Measurements from ENCODE around the gene DPP9. TPM values are rescaled to one million over a fixed set of nuclear protein-coding genes. Genes with fewer than 3 reads are reported as not detected.

Gene DPP9
- total and polyA plus RNA-seq, 2 of the 13 experiments (the other 11 are each of a cell fraction or from before 2014, with no cell fraction given) = 8.4 to 25.8 TPM

- TF ChIP-seq SOX6 (IDR thresholded peaks at IDR 0.05) (no peak), SOX6 (CRISPR knock-in tag; IDR thresholded peaks at IDR 0.05) (peak; percentile 71), SALL2 (CRISPR knock-in tag; IDR thresholded peaks at IDR 0.05) (0 out of 2 replicates have a peak, but pooled peaks have one; percentile 80), BCL6 (CRISPR knock-in tag; IDR thresholded peaks at IDR 0.05) (peak; percentile 67; the same call in 1 of the 2 replicates), RFXAP (CRISPR knock-in tag; IDR thresholded peaks at IDR 0.05; ENCODE audit: borderline replicate concordance) (peak; percentile 76), ZNF235 (CRISPR knock-in tag; IDR thresholded peaks at IDR 0.05; ENCODE audit: borderline replicate concordance) (peak; percentile 89; the same call in 1 of the 2 replicates), IRX3 (CRISPR knock-in tag; IDR thresholded peaks at IDR 0.05; ENCODE audit: borderline replicate concordance, low read depth) (peak; percentile 58; the same call in 1 of the 2 replicates), ZNF790 (CRISPR knock-in tag; IDR thresholded peaks at IDR 0.05; ENCODE audit: borderline replicate concordance) (0 out of 2 replicates have a peak, but pooled peaks have one; percentile 17), DMAP1 (CRISPR knock-in tag; IDR thresholded peaks at IDR 0.05) (peak; percentile 68), ZSCAN21 (CRISPR knock-in tag; IDR thresholded peaks at IDR 0.05; ENCODE audit: borderline replicate concordance) (peak; percentile 52; the same call in 1 of the 2 replicates), ZNF281 (CRISPR knock-in tag; IDR thresholded peaks at IDR 0.05; ENCODE audit: borderline replicate concordance) (peak; percentile 4; the same call in 1 of the 2 replicates), HNRNPH1 (optimal IDR thresholded peaks at IDR 0.05; ENCODE audit: low read depth, low read length) (no peak), PHF20 (CRISPR knock-in tag; IDR thresholded peaks at IDR 0.05) (peak; percentile 96), ZNF124 (CRISPR knock-in tag; IDR thresholded peaks at IDR 0.05) (peak; percentile 92; the same call in 1 of the 2 replicates), MXD1 (CRISPR knock-in tag; IDR thresholded peaks at IDR 0.05) (peak; percentile 79; the same call in 1 of the 2 replicates), ZNF414 (CRISPR knock-in tag; IDR thresholded peaks at IDR 0.05) (no peak), ZSCAN31 (CRISPR knock-in tag; IDR thresholded peaks at IDR 0.05; ENCODE audit: low read depth) (peak; percentile 91), NBN (conservative IDR thresholded peaks at IDR 0.05) (no peak), HNRNPL (IDR thresholded peaks at IDR 0.05; ENCODE audit: low read depth, low read length) (no peak), ZNF713 (CRISPR knock-in tag; IDR thresholded peaks at IDR 0.05) (0 out of 2 replicates have a peak, but pooled peaks have one; percentile 72), FOXA1 (IDR thresholded peaks at IDR 0.05) (no peak), FOXA1 (CRISPR knock-in tag; IDR thresholded peaks at IDR 0.05) (no peak), MAX (IDR thresholded peaks at IDR 0.05) (peak; percentile 75), ZNF740 (CRISPR knock-in tag; IDR thresholded peaks at IDR 0.05) (peak; percentile 84; the same call in 1 of the 2 replicates), THAP11 (CRISPR knock-in tag; IDR thresholded peaks at IDR 0.05) (peak; percentile 93), RNF2 (conservative IDR thresholded peaks at IDR 0.05; ENCODE audit: low read depth) (0 out of 2 replicates have a peak, but pooled peaks have one; percentile 43)
These were observed at the start of gene DPP9 (continued) for GRCh38 chr19:4723595-4724514.
